Measurements from ENCODE around the gene NAP1L5.
A peak's percentile ranks its signal among the peaks of the same experiment; 100 is the strongest.

NAP1L5 gene

DNA sequence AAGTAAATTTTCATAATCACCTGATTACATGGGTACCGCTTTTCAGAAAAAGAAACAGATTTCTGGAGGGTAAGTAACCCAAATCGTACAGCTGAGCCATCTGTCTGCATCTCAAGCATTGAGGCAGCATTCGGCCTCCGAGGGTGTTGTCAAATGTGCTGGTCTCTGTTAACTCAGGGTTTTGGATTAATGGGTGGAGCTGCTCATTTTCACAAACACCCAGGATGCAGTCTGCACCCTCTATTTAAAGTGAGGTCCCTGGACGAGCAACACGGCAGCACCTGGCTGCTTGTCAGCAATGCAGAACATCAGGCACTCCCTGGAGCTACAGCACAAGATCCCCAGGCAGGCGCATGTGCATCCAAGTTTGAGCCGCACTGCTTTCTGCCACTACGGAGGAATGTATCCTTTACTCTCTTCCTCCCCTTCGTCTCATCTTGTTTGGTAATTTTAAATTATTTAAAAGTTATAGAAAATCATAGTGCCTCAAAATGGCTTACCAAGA, 24.7 kb upstream of the NAP1L5 start:
- DNase-seq = peak in 1 of 14 donors; percentile 28

DNA sequence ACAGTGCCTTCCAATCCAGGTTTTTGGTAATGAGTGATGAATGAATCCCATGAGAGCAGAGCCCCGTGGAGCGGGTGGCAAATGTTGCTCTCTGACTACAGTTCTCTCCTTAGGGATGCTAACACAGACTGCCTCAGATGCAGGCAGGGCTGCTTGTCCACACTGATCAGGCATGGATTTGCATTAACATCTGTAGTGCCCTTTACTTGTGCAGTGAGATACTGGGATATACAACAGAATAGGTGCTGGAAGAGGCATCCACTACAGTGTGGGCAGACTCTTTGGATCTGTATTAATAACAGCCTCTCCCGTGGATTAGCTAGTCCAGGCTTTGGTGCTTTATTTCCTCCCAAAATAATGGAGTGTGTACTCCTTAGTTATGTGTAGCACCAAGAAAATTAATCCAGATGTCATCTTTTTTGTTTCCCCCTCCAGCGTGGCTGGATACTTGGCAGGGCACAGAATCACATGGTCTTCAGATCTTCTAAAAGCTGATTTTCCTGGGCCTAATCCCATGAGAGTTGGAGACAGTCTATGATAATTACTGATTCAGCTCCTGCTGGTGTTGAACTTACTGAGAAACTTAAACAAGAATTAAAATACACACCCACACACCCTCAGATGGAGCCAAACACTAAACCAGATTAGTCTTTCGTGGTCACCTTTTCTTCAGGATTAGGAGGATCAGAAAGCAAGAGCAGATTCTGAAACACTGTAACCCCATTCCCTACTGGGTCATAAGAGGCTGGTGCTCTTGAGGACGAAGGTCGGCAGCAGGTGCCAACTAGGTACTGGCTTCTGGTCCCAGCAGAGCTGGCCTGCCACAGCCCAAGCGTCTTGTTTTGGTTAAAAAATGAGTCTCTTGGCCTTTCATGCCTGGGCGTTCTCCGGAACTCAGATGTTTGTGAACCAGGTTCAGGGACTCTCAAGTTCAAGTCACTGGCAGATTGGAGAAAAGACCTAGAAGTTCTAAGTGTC, 23.1 kb upstream of the NAP1L5 start:
- DNase-seq = peak in 1 of 14 donors; percentile 39

DNA sequence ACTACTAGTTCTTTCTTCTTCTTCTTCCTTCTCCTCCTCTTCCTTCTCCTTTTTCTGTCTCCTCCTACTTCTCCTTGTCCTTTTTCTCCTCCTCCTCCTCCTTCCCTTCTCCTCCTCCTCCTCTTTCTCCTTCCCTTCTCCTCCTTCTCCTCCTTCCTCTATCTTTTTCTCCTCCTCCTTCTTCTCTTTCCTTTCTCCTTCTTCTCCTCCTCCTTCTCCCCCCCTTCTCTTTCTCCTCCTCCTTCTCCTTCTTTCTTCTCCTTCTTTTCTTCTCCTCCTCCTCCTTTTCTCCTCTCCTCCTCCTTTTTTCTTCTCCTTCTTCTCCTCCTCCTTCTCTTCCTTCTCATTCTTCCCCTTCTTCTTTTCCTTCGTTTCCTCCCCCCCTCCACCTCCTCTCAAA, 21.8 kb upstream of the NAP1L5 start:
- DNase-seq = no peak

DNA sequence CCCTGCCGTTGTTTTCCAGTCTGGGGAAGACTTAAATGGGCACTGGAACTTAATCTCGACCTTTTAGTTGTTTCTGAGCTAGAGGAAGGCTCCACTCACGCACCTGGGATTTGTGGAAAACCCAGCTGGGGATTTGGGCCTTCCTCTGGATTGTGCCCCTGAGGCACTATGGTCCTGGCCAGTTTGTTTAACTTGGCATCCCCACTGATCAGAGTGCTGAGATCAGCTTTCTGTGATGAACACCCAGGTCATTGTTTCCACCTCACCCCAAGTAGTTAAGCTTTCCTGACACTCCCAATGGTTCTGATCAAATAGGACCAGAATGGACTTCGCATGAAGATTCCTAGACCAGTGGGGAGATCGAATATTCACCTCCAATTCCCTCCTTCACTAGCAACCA, 20.5 kb upstream of the NAP1L5 start:
- no peak for DNase-seq

DNA sequence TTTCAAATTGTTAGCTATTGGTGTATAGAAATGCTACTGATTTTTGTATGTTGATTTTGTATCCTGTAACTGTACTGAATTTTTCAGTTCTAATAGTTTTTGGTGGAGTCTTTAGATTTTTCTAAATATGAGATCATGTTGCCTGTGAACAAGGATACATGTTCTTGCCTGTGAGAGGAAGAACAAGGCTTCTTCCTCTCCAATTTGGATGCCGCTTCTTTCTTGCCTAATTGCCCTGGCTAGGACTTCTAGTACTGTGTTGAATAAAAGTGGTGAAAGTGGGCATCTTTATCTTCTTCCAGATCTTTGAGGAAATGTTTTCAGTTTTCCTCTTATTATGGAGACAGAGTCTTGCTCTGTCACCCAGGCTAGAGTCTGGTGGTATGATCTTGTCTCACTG, 16.2 kb upstream of the NAP1L5 start:
- DNase-seq = no peak

DNA sequence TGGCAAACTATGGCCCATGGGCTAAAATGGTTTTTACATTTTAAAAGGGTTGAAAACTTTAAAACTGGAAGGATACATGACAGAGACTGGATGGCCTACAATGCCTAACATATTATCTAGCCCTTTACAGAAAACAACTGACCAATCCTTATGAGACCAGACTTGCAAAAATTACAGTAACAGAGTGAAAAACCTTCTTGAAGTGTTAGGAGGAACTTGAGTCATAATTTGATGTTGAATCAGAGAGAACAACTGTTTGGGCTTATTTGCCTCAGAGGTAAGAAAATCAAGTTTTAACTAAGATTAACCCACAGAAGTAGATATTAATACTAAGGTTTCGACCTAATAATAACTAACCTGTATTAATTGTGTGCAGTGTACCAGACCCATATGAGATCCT, 12.4 kb upstream of the NAP1L5 start:
- no peak for DNase-seq

DNA sequence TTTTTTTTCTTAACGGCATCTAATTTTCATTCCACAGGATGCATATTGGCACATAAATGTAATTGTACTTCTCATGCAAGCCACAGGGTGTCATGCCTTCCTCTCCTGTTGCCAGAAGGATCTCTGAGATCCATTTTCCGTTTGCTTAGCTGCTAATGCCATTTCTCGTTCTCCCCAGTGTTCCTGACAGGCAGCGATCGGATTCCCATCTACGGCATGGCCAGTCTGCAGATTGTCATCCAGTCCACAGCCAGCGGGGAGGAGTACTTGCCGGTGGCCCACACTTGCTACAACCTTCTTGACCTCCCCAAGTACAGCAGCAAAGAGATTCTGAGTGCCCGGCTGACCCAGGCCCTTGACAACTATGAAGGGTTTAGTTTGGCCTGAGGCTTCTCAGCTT, 8.9 kb upstream of the NAP1L5 start:
- DNase-seq = peak in 10 of 14 donors; percentile 19 to 76 (median 48)

DNA sequence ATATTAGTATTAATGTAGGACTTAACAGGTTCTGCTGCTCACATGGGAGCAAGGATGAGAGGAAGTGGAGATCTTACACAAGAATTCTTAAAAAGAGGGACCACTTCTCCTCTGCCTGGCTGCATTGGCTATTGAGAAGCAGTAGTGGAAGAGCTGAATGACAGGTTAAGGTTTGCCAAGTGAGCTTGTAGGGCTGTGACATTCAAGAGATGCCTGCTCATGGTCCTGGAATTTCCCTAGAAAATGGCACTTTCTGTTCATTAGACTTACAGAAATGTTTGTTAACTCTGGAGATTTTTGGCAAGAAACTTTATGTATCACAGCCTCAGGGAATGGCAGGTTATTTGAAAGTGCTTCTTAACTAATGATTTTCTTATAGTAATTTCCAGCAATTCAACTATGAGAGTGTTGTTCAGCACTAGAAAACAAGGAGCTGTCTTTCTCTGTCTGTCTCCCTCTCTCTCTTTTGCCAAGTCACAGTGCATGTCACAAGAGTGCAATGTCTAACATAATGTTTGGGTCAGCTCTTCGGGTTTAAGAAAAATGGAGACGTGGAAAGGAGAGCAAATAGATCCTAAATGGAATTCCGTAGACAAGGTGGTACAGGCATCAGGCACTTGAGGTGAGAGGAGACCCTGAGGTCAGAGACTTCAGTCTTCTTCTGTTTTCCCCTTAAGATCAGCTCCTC, 8.3 kb upstream of the NAP1L5 start:
- peak in 2 of 14 donors; percentile 5 to 24 for DNase-seq

DNA sequence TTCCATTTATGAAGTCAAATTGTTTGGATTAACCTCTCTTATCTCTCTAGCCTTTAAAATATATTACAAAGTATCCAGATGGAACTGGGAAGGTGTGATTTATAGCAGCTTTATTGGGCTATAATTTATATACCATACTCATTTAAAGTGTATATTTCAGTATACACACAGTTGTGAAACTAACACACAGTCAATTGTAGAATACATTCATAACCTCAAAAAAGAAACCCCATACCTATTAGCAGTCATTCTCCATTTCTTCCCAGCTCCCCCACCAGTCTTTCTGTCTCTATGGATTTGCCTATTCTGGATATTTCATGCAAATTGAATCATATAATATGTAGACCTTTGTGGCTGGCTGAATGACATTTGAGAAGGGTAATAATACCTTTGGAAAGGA, 7.6 kb upstream of the NAP1L5 start:
- DNase-seq = no peak

DNA sequence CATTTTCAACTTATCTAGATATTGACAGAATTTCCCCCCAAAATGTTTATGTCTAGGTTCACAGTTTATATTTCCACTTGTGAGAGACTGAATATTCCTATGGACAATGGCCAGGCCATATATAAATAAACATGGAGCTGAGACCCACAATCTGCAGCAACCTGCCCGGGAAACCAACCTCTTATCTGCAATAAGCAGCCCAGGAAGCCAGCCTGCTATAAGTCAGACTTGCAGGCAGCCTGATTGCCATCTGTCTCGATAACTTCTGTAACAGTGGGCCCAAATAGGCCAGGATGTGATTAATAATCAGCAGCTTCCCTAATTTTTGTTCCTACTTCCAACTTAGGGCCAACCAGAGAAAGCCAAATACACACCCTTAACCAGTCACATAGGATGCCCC, 5.2 kb upstream of the NAP1L5 start:
- DNase-seq = no peak

DNA sequence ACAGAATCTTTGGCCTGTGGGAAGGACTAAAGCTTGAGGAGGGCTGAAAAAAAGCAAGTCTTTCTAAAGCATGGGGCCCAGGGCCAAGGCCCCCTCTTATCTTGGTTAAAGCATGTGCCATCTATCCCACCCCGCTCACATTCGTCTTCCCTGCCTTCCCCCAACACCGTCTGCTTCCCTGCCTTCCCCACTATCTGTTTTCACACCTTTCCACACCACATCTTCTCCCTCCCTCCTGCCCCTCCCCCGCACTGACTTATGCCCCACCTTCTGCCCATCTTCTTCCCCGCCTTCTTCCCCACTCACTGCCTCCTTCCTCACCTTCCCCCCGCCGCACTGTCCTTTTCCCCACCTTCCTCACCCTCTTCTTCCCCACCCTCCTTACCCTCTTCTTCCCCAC, 890 bp upstream of the NAP1L5 start:
- DNase-seq = no peak

DNA sequence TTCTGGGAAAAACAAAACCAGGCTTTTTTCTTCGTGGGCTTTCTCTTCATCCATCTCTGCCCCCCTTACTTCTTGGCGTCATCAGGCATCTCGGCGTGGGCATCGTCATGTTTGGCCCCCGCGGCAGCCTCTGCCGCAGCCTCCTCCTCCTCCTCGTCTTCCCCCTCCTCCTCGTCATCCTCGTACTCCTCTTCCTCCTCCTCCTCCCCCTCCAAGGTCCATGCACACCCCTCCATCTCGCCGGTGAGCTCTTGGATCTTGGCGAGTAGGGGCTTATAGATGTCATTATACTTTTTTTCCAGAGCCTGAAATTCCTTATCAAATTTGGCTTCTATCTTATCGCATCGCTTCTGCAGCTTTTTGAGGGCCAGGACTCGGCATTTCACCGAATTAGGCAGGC, 488 bp downstream of the NAP1L5 start:
- DNase-seq = peak in 5 of 14 donors; percentile 19 to 45 (median 25)

DNA sequence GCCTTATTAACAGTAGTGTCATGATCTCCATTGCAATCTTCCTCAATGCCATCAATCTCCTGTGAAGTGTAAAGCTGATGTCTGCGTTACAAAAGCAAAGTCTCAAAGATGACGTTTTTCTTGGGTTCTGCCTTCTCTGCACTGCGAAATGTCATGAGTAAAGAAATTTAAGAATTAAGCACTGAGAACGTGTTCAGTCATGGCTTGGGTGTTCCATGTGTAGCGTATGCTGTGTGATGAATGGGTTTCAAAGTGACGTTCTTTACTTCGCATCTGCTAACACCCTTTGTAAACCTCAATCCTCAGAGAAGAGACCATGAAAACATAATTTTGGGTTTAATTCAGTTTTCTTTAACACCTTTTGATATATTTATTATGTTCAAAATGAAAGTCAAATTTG, 999 bp downstream of the NAP1L5 start:
- peak in 1 of 14 donors; percentile 39 for DNase-seq

DNA sequence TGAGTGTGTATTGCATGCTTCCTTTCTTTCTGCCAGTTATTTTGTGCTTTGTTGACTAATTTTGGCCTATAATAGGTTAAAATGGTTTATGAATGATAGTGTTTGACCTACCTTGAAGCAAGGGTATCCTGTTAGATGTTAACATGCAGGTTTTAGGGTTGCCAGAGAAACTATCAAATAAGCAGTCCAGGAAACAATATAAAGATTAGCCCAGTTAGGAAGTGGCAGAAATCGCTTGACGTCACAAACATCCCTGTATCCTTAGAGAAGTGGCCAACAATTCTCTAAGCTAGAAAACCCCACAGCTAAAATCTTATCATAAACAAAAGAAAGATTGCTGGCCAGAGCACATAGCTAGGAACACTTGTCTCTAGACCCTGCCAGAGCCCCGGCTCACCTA, 3.8 kb downstream of the NAP1L5 start:
- peak in 1 of 14 donors; percentile 53 for DNase-seq

DNA sequence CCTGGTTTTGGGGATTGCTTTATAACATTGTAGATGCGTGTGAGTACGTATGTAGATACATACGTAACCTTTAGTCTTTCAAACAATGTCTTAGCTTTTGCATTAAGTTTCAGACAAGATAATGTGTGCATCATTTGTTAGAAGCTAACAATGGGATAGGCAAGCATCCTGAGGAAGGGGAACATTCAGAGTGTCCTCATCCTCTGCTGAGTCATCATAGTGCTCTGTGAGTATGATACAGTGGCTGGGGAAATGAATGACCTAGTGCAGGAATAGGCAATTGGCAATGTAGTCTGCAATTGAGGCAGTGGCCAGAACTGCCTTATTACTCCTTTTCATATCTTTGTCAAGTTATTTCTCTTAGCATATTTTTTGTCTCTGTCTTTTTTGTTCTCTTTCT, 7.3 kb downstream of the NAP1L5 start:
- DNase-seq = no peak

DNA sequence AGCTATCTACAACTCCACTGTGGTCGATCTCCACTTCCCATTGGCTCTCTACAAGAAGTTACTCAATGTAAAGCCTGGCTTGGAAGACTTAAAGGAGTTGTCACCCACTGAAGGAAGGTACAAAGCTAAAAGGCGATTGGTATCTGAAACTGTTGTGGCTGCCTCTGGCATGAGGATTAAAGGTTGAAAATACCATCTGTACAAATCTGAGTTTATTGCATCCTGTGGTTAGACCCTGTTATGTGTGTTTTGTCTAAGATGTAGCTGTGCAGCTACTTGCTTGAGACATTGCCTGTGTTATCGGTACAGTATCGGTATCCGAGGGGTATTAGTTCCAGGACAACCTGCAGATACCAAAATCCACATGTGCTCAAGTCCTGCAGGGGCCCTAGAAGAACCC, 16.4 kb downstream of the NAP1L5 start:
- DNase-seq = no peak

DNA sequence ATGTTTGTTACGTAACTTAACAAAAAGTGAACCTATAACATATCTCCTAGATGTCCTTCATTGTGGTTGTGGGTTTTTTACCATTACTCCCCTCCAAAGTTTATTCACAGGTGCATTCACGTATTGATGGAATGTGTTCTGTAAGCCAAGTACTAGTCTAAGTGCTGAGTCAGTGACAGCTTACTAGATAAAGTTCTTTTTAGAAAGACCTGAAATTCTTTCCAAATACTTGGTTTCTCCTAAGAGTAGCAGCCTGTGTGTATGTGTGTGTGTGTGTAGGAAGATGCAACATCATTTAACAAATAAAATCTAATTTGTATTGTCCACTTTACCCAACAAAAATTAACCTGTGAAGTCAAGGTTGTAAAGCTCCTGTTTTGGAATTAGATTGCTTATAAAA, 22.1 kb downstream of the NAP1L5 start:
- no peak for DNase-seq

DNA sequence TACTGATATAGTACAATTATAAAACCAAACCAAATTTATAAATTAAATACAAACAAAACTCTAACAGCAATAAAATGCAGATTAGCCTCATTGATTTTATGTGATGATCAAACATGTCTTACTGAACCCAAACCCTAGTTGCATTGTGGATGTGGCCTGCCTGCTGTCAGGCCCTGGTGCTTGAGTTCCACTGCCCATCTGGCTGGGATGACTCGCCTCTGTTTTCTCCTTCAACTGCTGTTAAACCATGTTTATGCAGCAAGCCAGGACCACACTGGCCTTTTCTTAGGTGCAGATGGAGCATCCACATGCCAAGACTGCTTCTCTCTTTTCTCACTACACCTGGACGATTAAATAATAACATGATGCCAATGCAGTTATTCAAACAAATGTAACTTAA, 22.6 kb downstream of the NAP1L5 start:
- no peak for DNase-seq

DNA sequence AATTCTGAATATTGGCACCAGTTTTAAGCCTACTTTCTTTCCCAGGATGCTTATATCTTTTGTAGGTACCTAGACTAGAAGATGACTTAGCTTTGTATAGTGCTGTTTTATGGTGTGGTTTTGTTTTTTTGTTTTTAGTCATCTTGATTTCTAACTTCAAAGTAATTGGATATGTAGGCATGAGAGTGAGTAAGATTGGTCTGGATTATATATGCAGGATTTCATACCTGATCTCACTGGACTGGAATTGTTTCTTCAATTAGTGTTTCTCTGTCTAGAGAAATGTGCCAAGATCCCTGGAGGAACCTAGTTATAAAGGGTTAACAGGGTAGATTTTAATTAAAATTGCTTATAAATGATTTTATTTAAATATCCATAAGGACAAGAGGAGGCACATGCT, 23.1 kb downstream of the NAP1L5 start:
- no peak for DNase-seq

DNA sequence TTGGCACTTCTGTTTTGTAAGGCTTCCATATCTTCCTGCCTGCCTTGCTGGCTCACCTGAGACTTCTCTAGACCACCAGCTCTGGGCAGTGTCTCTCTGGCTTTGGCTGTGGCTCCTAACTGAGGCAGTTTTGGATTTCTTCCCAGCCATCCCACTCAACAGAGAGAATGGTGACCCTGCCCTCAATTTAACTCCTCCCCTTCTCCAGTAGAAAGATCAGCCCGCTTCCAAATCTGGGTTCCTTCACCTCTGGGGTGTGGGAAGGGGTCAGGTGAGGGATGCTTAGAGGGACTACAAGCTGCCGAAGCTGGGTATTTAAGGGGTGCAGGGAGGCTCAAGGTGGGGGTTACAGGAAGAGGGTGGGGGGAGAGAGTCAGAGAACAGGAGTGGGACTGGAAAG, 23.7 kb downstream of the NAP1L5 start:
- DNase-seq = no peak

DNA sequence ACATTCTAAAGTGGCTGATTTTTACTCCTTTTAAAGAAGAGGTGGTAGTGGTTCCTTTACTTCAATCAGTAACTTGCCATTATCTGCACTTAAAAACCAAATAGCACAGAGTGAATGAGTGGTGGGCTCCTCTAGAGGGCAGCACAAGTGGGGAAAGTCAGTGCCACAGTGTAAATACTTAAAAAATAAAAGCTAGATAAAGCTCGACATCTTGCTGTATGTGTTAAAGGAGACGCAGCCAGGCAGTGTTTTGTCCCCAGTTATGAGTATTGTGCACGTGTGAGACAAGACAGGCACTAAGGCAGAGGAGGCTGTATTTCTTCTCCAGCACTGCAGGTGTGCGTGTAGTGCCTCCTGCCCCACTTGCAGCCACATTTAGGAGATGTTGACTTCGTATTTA, 24.6 kb downstream of the NAP1L5 start:
- no peak for DNase-seq

DNA sequence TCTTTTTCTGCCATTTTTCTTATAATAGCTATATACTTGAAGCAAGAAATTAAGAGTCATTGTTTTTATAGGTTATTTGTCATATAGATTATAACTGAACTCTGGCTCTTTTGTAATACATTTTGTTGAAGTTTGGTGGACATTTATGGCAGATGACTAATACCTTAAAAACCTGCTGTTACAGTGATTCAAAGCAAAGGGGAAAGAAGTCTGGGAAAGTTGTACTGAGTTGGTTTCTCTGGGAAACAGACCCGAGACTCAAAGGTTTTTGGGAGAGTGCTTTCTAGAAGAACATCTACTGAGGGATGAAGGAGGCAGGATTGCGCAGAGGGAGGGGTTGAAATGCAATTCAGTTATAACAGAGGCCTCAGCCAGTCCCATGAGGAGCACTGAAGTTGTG, 35.9 kb downstream of the NAP1L5 start:
- no peak for DNase-seq

DNA sequence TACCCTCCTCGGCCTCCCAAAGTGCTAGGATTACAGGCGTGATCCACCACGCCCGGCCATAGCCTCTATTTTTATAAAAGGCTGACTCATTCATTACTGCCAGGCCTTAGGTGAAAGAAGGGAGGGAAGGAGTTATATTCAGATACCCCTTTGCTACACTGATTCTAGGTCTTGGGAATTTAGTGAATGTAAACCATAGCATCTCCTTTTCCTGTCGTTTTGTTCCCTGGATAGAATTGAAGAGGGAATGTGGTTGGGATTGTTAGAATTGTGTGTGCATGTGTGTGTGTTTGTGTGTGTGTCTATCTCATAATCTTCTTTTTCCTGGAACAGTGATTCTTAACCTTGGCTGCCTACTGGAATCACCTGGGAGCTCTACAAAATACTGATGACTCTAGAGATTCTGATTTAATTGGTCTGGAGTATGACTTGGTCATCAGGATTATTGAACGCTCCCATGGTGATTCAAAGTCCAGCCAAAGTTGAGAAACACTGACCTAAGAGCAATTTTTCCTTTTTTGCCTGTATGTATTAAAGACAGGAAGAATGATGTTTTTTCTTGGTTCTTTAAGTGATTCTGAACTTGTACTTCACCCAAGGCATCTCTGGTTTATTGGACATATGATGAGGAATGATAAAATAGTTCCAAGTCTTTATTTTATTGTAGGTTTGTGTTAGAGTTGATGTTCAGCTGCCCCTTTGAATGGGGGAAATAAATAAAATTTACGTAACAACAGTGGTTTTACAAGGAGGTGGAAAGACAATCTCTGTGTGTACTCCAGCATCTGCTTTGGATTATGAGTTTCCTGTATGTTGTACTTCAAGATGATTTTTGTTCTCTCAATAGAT, 37.0 kb downstream of the NAP1L5 start:
- DNase-seq = no peak
